ENCODE results near the gene FAM227B.
A peak's percentile ranks its signal among the peaks of the same experiment; 100 is the strongest.
"Not testable (repeated sequence)": the region's sequence is repeated elsewhere in the genome, so short reads cannot be mapped to it uniquely, and the experiment has no call there.

The FAM227B gene

DNA sequence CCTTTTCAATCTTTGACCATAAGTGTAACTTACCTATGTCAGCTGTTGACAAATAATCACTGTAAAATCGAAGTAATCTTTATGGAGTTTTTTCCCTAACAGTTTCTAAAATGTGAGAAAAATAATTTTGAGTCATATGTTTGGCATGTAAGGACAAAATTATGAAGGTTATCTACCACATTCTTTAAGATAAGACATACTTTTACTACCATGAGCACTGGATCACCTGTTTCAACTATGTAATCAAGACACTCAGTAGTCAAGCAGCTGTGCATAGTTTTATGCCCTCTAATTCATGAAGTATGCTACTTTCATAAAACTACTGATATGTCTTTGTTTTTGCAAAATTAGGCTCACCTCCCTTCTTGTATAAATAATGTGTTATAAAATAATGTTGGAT lies 185.4 kb downstream of the FAM227B start:
- DNase-seq: no peak

DNA sequence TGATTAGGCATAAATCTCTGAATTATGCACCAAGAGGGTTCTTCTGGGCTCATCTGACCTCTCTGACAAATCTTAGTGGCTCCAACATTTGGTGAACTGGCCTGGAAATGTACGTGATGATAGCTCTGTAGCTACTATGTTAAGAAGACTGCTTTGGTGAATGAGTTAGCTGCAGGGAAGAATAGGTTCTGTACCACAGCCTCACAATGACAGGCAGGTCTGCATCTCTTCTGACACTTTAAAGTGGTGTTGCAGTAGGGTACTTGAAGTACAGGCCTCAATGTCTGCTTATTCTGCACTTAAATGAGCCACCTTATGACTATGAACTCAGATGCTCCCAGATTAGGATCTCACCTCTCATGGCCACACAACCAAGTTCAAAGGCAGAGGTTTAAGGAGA lies 190.6 kb downstream of the FAM227B start:
- no peak for DNase-seq

DNA sequence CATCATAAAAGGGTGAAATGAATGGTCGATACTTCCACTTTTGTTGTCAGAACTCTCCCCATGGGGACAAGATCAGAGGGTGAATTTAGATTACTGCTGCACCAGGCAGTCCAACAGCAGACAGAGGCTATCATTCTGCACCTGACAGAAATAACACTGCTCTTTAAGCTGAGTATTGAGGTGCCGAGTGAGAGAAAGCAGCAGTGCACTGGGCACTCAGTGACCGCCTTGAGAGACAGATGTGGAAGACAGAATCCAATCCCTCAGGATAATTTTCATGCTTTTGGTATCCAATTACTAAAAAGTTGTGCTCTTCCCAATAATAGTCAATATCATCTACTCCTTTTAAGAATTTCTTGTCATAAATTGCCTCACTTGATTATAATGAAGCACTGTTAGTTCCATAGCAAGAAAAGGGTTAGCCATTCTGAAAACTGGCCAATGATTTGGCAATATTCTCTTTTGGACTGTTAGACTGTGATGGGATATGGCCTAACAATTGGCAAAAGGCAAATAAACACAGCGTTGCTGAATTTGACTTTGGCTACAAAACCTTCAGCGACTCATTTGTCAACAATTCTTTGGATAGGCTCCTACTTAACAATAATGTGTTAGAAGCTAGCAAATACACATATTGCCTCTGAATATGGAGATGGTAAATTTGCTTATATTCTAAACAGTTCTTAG lies 192.1 kb downstream of the FAM227B start:
- DNase-seq: peak; percentile 52

GRCh38 chr15:49427372-49427771 lies 193.2 kb downstream of the FAM227B start:
- DNase-seq: no peak

- peak; percentile 38 for DNase-seq
Observed at GRCh38 chr15:49424954-49425353, 195.7 kb downstream of the FAM227B start.

GRCh38 chr15:49423901-49424550 lies 196.6 kb downstream of the FAM227B start:
- peak; percentile 18 for DNase-seq

DNA sequence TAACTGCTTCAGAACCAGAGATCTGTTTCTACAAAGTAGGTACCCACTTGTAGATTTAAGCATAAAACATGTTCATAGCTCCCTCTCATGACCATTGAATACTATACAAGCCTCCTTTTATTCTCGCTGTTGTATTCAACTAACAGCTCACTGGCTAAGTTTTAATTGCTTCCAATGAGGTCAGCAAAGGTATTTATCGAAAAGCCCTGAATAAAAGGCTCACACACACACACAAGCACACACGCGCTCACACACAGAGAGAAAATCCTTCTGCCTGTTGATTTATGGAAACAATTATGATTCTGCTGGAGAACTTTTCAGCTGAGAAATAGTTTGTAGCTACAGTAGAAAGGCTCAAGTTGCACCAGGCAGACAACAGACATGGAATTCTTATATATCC lies 197.6 kb downstream of the FAM227B start, which contains the start of gene FGF7:
Gene FGF7 (plus strand): TSS at position 222 of the 400 bp plus-strand sequence. CDS start 1,056 bp downstream, outside the sequence.
- DNase-seq: peak; percentile 91

DNA sequence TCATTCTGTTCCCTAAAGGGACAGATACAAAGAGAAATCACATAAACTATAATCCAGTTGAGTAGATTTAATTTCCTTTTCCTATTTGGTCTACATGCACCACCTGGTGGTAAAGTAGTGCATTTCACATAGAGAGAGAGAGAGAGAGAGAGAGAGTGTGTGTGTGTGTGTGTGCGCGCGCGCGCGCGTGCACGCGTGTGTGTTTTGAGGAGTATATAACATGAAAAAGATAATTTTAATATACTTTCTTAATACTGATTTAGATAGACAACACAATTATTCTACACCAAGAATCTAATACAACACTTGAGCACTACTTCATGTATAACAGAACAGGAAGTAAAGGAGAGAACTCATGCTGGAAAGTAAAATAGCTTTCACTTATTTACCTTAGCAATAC lies 198.6 kb downstream of the FAM227B start:
- DNase-seq: peak; percentile 74

- peak; percentile 21 for DNase-seq
Observed at GRCh38 chr15:49418811-49419210, 201.8 kb downstream of the FAM227B start.

GRCh38 chr15:49415638-49416037 lies 205.0 kb downstream of the FAM227B start:
- DNase-seq: peak; percentile 91

DNA sequence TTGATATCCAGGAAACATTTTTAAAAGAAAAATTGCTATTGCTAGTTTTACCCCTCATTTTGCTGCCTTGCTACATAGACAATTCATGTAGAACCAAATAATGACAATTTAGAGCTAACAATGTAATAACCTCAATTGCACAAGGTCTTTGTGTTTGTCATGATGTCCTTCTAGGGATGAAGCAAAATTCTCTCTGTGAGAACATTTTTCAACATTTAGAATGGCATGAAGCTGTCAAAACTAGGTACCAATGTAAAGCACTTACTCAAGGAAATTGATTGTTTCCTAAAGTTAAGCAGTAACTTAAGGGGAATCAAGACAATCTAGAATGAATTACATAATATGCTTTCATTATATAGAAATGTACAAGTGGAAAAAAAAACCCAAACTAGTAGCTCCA lies 205.5 kb downstream of the FAM227B start:
- DNase-seq: peak; percentile 10

GRCh38 chr15:49412797-49413196 lies 207.8 kb downstream of the FAM227B start:
- DNase-seq: no peak

- DNase-seq: peak; percentile 39
Observed at GRCh38 chr15:49410641-49411040, 210.0 kb downstream of the FAM227B start.

DNA sequence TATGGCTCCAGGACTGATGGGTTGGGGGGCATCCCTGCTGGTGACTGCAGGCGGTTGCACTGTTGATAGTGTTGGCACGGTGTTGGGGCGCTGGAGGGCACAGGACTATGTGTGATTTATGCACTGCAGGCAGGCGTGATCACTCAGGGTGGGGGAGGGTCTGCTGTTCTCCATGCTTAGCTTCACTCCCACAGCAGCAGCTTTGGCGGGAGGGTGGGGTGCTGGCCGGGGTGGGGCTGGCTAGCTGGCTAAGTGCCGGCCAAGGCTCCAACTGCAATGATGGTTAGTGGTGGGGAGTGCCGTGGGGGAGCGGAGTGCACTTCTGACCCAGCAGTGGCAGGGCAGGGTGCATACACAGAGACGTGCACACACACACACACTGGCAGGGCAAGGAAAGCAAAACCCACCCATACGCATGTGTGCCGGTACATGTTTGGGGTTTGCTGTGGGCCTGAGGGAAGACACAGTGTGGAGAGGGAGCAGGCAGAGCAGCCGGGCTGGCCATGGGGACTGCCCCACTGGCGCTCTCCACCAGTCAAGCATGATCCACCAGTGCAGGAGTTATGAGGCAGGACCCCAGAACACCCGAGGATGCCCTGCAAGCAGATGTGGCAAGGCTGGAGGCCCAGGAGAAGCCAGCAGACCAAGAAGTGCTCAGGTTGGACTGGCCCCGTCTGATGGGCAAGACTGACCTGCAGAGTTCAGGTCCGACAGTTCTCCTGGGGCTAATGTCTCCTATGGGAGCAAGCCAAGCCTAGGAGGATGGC lies 214.1 kb downstream of the FAM227B start:
- no peak for DNase-seq

DNA sequence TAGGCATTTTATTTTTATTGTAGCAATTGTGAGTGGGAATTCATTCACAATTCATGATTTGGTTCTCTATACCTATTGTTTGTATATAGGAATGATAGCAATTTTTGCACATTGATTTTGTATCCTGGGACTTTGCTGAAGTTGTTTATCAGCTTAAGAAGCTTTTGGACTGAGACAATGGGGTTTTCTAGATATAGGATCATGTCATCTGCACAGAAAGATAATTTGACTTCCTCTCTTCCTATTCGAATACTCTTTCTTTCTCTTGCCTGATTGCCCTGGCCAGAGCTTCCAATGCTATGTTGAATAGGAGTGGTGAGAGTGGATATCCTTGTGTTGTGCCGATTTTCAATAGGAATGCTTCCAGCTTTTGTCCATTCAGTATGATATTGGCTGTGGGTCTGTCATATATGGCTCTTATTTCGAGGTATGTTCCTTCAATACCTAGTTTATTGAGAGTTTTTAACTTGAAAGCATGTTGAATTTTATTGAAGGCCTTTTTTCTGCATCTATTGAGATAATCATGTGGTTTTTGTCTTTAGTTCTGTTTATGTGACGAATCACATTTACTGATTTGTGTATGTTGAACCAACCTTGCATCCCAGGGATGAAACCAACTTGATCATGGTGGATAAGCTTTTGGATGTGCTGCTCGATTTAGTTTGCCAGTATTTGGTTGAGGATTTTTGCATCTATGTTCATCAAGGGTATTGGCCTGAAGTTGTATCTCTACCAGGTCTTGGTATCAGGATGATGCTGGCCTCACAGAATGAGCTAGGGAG lies 217.9 kb downstream of the FAM227B start:
- not testable (repeated sequence) for DNase-seq

DNA sequence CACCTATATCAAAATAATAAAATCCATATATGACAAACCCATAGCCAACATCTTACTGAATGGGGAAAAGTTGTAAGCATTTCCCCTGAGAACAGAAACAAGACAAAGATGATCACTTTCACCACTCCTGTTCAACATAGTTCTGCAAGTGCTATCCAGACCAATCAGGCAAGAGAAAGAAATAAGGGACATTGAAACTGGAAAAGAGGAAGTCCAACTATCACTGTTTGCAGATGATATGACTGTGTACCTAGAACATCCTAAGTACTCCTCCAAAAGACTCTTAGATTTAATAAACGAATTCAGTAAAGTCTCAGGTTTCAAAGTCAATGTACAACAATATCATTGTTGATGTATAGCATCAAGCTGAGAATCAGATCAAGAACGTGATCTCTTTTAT lies 233.1 kb downstream of the FAM227B start:
- no peak for DNase-seq

- DNase-seq: peak; percentile 18
Observed at GRCh38 chr15:49383266-49383665, 237.4 kb downstream of the FAM227B start.

DNA sequence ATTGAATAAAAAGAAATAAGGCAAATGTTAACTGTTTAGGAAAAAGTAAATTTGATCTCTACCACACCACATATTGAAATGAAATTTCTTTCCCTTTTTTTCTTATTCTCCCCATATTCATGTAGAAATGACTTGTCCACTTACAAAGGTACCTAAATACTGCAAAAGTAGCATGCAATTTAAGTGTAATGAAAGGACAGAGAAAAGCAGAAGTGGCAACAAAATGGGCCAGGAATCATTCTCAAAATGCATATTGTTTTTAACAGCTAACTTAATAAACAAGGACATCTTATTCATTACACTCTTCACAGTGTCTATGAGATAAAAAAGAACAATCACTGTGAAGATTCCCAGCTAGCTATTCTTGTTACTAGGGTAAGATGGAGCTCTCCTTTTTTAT lies 238.2 kb downstream of the FAM227B start:
- DNase-seq: no peak

- DNase-seq: peak; percentile 11
Observed at GRCh38 chr15:49380912-49381311, 239.7 kb downstream of the FAM227B start.

DNA sequence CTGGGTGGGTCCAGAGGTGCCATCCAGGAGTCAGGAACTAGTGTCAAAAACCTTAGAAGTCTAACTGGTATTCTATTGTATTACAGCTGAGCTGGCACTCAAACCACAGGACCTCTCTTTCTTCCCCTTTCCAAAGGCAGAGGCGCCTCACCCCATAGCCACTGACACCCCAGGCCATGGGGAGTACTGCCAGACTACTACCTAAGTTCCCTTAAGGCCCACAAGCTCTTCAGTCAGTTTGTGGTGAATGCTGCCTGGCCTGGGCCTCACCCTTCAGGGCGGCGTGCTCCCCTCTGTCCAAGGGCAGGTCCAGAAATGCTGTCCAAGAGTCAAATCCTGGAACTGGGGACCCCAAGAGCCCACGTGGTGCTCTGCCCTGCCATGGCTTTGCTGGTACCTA lies 240.6 kb downstream of the FAM227B start:
- DNase-seq: no peak

GRCh38 chr15:49372366-49372765 lies 248.3 kb downstream of the FAM227B start:
- no peak for DNase-seq

DNA sequence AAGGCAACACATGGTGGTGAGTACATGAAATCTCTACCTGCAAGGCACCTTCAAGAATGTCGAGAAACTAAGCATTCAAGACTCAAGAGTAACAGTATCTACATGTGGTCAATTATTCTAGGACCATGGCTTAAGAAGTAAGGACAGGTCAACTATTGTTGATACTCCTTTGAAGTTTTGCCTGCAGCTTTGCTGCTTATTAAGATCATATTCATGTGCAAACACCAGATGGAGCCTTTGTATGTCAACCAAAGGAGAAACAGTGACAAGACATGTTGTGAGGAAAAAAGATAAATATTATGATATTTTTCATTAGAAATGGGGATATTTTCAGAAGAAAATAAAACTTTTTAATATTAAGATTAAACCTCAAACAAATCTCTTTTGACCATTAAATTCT lies 249.8 kb downstream of the FAM227B start:
- peak; percentile 21 for DNase-seq

GRCh38 chr15:49366496-49366895 lies 254.1 kb downstream of the FAM227B start:
- DNase-seq: no peak

All from fibroblast of skin of right quadriceps (primary cell).